Measurements from ENCODE around the gene OR10G2.

DNA sequence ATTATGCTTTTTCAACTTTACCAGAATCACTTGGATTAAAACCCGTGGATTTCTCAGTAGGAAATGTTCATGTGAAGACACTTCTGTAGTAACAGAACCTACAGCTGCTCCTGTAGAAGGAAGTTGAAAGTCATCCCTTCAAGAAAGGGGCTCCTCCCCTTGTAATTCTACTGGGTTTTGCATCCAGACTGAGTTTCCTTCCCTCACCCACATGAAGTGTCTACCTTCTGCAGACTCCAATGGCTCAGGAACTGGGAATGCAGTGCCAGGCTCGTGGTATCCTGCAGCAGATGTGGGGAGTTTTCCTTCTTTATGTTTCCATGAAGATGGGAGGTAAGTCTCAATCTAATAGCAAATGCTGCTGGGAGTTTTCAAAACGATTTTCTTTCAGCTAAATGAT is 7.9 kb upstream of the OR10G2 start:
- TF ChIP-seq, protein P1, sequence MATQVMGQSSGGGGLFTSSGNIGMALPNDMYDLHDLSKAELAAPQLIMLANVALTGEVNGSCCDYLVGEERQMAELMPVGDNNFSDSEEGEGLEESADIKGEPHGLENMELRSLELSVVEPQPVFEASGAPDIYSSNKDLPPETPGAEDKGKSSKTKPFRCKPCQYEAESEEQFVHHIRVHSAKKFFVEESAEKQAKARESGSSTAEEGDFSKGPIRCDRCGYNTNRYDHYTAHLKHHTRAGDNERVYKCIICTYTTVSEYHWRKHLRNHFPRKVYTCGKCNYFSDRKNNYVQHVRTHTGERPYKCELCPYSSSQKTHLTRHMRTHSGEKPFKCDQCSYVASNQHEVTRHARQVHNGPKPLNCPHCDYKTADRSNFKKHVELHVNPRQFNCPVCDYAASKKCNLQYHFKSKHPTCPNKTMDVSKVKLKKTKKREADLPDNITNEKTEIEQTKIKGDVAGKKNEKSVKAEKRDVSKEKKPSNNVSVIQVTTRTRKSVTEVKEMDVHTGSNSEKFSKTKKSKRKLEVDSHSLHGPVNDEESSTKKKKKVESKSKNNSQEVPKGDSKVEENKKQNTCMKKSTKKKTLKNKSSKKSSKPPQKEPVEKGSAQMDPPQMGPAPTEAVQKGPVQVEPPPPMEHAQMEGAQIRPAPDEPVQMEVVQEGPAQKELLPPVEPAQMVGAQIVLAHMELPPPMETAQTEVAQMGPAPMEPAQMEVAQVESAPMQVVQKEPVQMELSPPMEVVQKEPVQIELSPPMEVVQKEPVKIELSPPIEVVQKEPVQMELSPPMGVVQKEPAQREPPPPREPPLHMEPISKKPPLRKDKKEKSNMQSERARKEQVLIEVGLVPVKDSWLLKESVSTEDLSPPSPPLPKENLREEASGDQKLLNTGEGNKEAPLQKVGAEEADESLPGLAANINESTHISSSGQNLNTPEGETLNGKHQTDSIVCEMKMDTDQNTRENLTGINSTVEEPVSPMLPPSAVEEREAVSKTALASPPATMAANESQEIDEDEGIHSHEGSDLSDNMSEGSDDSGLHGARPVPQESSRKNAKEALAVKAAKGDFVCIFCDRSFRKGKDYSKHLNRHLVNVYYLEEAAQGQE (IDR thresholded peaks at IDR 0.05; ENCODE audit: low read depth), result no peak
- TF ChIP-seq, protein P2, sequence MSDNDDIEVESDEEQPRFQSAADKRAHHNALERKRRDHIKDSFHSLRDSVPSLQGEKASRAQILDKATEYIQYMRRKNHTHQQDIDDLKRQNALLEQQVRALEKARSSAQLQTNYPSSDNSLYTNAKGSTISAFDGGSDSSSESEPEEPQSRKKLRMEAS (IDR thresholded peaks at IDR 0.05), result no peak
- TF ChIP-seq EZH2phosphoT487 (IDR thresholded peaks at IDR 0.05; ENCODE audit: borderline replicate concordance) (no peak), JUND (IDR thresholded peaks at IDR 0.05) (no peak)
